Measurements from ENCODE around the gene THSD4.

THSD4 gene

GRCh38 chr15:71225851-71226250 lies 110.6 kb downstream of the THSD4 start:
- H3K9me3 ChIP-seq (ENCODE audit: control insufficient read depth in 2 of 2, low read length in 2 of 2): no peaks in the 10 kb centered on the region
- no peak overlapping the region for H3K9ac ChIP-seq (ENCODE audit: low read length in 2 of 2)
- H3K36me3 ChIP-seq (ENCODE audit: control insufficient read depth in 2 of 2, insufficient read depth in 2 of 2, low read length in 2 of 2): no peaks in the 10 kb centered on the region
- H3K27ac ChIP-seq (ENCODE audit: low read length): no peak overlapping the region
- no peak overlapping the region for H3K4me3 ChIP-seq (ENCODE audit: low read length in 2 of 2)
- H3K27me3 ChIP-seq (ENCODE audit: control insufficient read depth in 1 of 2, insufficient read depth in 2 of 2, low read length in 2 of 2): no peaks in the 10 kb centered on the region
- H3K4me1 ChIP-seq (ENCODE audit: control insufficient read depth, insufficient read depth, low read length): no peaks in the 10 kb centered on the region

GRCh38 chr15:71226536-71227455 lies 111.5 kb downstream of the THSD4 start:
- H3K9me3 ChIP-seq (ENCODE audit: control insufficient read depth in 2 of 2, low read length in 2 of 2): no peaks in the 10 kb centered on the region
- no peak overlapping the region for H3K27ac ChIP-seq (ENCODE audit: low read length)
- no peaks in the 10 kb centered on the region for H3K27me3 ChIP-seq (ENCODE audit: control insufficient read depth in 1 of 2, insufficient read depth in 2 of 2, low read length in 2 of 2)
- H3K4me1 ChIP-seq (ENCODE audit: control insufficient read depth, insufficient read depth, low read length): peaks cover 4% of the 10 kb centered on the region
- H3K9ac ChIP-seq (ENCODE audit: low read length in 2 of 2): no peak overlapping the region
- H3K36me3 ChIP-seq (ENCODE audit: control insufficient read depth in 2 of 2, insufficient read depth in 2 of 2, low read length in 2 of 2): no peaks in the 10 kb centered on the region
- H3K4me3 ChIP-seq (ENCODE audit: low read length in 2 of 2): no peak overlapping the region

GRCh38 chr15:71228403-71228802 lies 113.1 kb downstream of the THSD4 start:
- H3K4me3 ChIP-seq (ENCODE audit: low read length in 2 of 2): no peak overlapping the region
- H3K4me1 ChIP-seq (ENCODE audit: control insufficient read depth, insufficient read depth, low read length): peaks cover 4% of the 10 kb centered on the region

GRCh38 chr15:71230303-71230702 lies 115.0 kb downstream of the THSD4 start:
- no peak overlapping the region for H3K9ac ChIP-seq (ENCODE audit: low read length in 2 of 2)
- no peaks in the 10 kb centered on the region for H3K9me3 ChIP-seq (ENCODE audit: control insufficient read depth in 2 of 2, low read length in 2 of 2)
- H3K4me1 ChIP-seq (ENCODE audit: control insufficient read depth, insufficient read depth, low read length): peaks cover 4% of the 10 kb centered on the region
- no peak overlapping the region for H3K27ac ChIP-seq (ENCODE audit: low read length)
- H3K4me3 ChIP-seq (ENCODE audit: low read length in 2 of 2): no peak overlapping the region
- no peaks in the 10 kb centered on the region for H3K36me3 ChIP-seq (ENCODE audit: control insufficient read depth in 2 of 2, insufficient read depth in 2 of 2, low read length in 2 of 2)
- no peaks in the 10 kb centered on the region for H3K27me3 ChIP-seq (ENCODE audit: control insufficient read depth in 1 of 2, insufficient read depth in 2 of 2, low read length in 2 of 2)

More at GRCh38 chr15:71228403-71228802, 113.1 kb downstream of the THSD4 start:
- Histone ChIP-seq H3K9me3 (ENCODE audit: control insufficient read depth in 2 of 2, low read length in 2 of 2) (no peaks in the 10 kb centered on the region), H3K27me3 (ENCODE audit: control insufficient read depth in 1 of 2, insufficient read depth in 2 of 2, low read length in 2 of 2) (no peaks in the 10 kb centered on the region), H3K36me3 (ENCODE audit: control insufficient read depth in 2 of 2, insufficient read depth in 2 of 2, low read length in 2 of 2) (no peaks in the 10 kb centered on the region), H3K27ac (ENCODE audit: low read length) (no peak overlapping the region), H3K9ac (ENCODE audit: low read length in 2 of 2) (no peak overlapping the region)

- H3K27ac ChIP-seq (ENCODE audit: low read length): no peak overlapping the region
- no peaks in the 10 kb centered on the region for H3K27me3 ChIP-seq (ENCODE audit: control insufficient read depth in 1 of 2, insufficient read depth in 2 of 2, low read length in 2 of 2)
- H3K9me3 ChIP-seq (ENCODE audit: control insufficient read depth in 2 of 2, low read length in 2 of 2): no peaks in the 10 kb centered on the region
- H3K4me3 ChIP-seq (ENCODE audit: low read length in 2 of 2): no peak overlapping the region
- H3K4me1 ChIP-seq (ENCODE audit: control insufficient read depth, insufficient read depth, low read length): peaks cover 4% of the 10 kb centered on the region
- H3K36me3 ChIP-seq (ENCODE audit: control insufficient read depth in 2 of 2, insufficient read depth in 2 of 2, low read length in 2 of 2): no peaks in the 10 kb centered on the region
- H3K9ac ChIP-seq (ENCODE audit: low read length in 2 of 2): no peak overlapping the region
Measured at GRCh38 chr15:71231758-71232157, 116.5 kb downstream of the THSD4 start.

- Histone ChIP-seq H3K9ac (ENCODE audit: low read length in 2 of 2) (no peak overlapping the region), H3K4me3 (ENCODE audit: low read length in 2 of 2) (no peak overlapping the region), H3K27ac (ENCODE audit: low read length) (no peak overlapping the region), H3K36me3 (ENCODE audit: control insufficient read depth in 2 of 2, insufficient read depth in 2 of 2, low read length in 2 of 2) (no peaks in the 10 kb centered on the region), H3K4me1 (ENCODE audit: control insufficient read depth, insufficient read depth, low read length) (peaks cover 4% of the 10 kb centered on the region), H3K27me3 (ENCODE audit: control insufficient read depth in 1 of 2, insufficient read depth in 2 of 2, low read length in 2 of 2) (no peaks in the 10 kb centered on the region), H3K9me3 (ENCODE audit: control insufficient read depth in 2 of 2, low read length in 2 of 2) (no peaks in the 10 kb centered on the region)
Measured at GRCh38 chr15:71232411-71232810, 117.1 kb downstream of the THSD4 start.

GRCh38 chr15:71237456-71238188 lies 122.4 kb downstream of the THSD4 start:
- Histone ChIP-seq H3K4me1 (ENCODE audit: control insufficient read depth, insufficient read depth, low read length) (no peaks in the 10 kb centered on the region), H3K27me3 (ENCODE audit: control insufficient read depth in 1 of 2, insufficient read depth in 2 of 2, low read length in 2 of 2) (no peaks in the 10 kb centered on the region), H3K27ac (ENCODE audit: low read length) (no peak overlapping the region), H3K9ac (ENCODE audit: low read length in 2 of 2) (no peak overlapping the region), H3K4me3 (ENCODE audit: low read length in 2 of 2) (no peak overlapping the region), H3K9me3 (ENCODE audit: control insufficient read depth in 2 of 2, low read length in 2 of 2) (no peaks in the 10 kb centered on the region), H3K36me3 (ENCODE audit: control insufficient read depth in 2 of 2, insufficient read depth in 2 of 2, low read length in 2 of 2) (no peaks in the 10 kb centered on the region)

- no peaks in the 10 kb centered on the region for H3K4me1 ChIP-seq (ENCODE audit: control insufficient read depth, insufficient read depth, low read length)
- H3K4me3 ChIP-seq (ENCODE audit: low read length in 2 of 2): no peak overlapping the region
- H3K9ac ChIP-seq (ENCODE audit: low read length in 2 of 2): no peak overlapping the region
- no peak overlapping the region for H3K27ac ChIP-seq (ENCODE audit: low read length)
- H3K9me3 ChIP-seq (ENCODE audit: control insufficient read depth in 2 of 2, low read length in 2 of 2): no peaks in the 10 kb centered on the region
- H3K27me3 ChIP-seq (ENCODE audit: control insufficient read depth in 1 of 2, insufficient read depth in 2 of 2, low read length in 2 of 2): no peaks in the 10 kb centered on the region
- H3K36me3 ChIP-seq (ENCODE audit: control insufficient read depth in 2 of 2, insufficient read depth in 2 of 2, low read length in 2 of 2): no peaks in the 10 kb centered on the region
Measured at GRCh38 chr15:71238926-71239325, 123.7 kb downstream of the THSD4 start.

- no peak overlapping the region for H3K27ac ChIP-seq (ENCODE audit: low read length)
- no peak overlapping the region for H3K4me3 ChIP-seq (ENCODE audit: low read length in 2 of 2)
- H3K9me3 ChIP-seq (ENCODE audit: control insufficient read depth in 2 of 2, low read length in 2 of 2): no peaks in the 10 kb centered on the region
- H3K27me3 ChIP-seq (ENCODE audit: control insufficient read depth in 1 of 2, insufficient read depth in 2 of 2, low read length in 2 of 2): no peaks in the 10 kb centered on the region
- no peak overlapping the region for H3K9ac ChIP-seq (ENCODE audit: low read length in 2 of 2)
- no peaks in the 10 kb centered on the region for H3K36me3 ChIP-seq (ENCODE audit: control insufficient read depth in 2 of 2, insufficient read depth in 2 of 2, low read length in 2 of 2)
- H3K4me1 ChIP-seq (ENCODE audit: control insufficient read depth, insufficient read depth, low read length): no peaks in the 10 kb centered on the region
Measured at GRCh38 chr15:71239592-71240364, 124.5 kb downstream of the THSD4 start.

- Histone ChIP-seq H3K9me3 (ENCODE audit: control insufficient read depth in 2 of 2, low read length in 2 of 2) (no peaks in the 10 kb centered on the region), H3K4me1 (ENCODE audit: control insufficient read depth, insufficient read depth, low read length) (no peaks in the 10 kb centered on the region), H3K9ac (ENCODE audit: low read length in 2 of 2) (no peak overlapping the region), H3K4me3 (ENCODE audit: low read length in 2 of 2) (no peak overlapping the region), H3K27me3 (ENCODE audit: control insufficient read depth in 1 of 2, insufficient read depth in 2 of 2, low read length in 2 of 2) (no peaks in the 10 kb centered on the region), H3K27ac (ENCODE audit: low read length) (no peak overlapping the region), H3K36me3 (ENCODE audit: control insufficient read depth in 2 of 2, insufficient read depth in 2 of 2, low read length in 2 of 2) (peaks cover 0 to 2% of the 10 kb centered on the region in 2 donors)
Measured at GRCh38 chr15:71242292-71242691, 127.0 kb downstream of the THSD4 start.

Measured in stomach smooth muscle (tissue), 2 donors.